Measurements from ENCODE around the gene PEPD.

DNA sequence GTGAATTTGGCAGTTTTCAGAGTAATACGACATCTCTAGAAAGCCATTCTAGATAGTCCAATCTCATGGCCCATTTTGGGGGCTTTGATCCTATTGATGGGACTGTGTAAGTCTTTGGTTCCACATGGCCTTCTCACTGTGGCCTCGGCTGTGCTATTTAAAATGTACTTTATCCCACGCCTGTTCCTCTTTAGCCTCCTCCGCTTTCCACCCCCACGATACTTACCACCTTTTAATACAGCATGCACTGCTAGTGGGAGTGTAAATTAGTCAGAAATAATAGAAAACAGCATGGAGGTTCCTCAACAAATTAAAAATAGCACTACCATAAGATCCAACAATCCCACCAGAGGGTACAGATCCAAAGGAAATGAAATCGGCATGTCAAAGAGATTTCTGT, 176.4 kb downstream of the PEPD start:
- TF ChIP-seq, protein P1, sequence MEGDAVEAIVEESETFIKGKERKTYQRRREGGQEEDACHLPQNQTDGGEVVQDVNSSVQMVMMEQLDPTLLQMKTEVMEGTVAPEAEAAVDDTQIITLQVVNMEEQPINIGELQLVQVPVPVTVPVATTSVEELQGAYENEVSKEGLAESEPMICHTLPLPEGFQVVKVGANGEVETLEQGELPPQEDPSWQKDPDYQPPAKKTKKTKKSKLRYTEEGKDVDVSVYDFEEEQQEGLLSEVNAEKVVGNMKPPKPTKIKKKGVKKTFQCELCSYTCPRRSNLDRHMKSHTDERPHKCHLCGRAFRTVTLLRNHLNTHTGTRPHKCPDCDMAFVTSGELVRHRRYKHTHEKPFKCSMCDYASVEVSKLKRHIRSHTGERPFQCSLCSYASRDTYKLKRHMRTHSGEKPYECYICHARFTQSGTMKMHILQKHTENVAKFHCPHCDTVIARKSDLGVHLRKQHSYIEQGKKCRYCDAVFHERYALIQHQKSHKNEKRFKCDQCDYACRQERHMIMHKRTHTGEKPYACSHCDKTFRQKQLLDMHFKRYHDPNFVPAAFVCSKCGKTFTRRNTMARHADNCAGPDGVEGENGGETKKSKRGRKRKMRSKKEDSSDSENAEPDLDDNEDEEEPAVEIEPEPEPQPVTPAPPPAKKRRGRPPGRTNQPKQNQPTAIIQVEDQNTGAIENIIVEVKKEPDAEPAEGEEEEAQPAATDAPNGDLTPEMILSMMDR (IDR thresholded peaks at IDR 0.05; ENCODE audit: low read length), result no peak
- TF ChIP-seq EZH2 (optimal IDR thresholded peaks at IDR 0.05; ENCODE audit: low read depth, low read length) (no peak), EZH2phosphoT487 (IDR thresholded peaks at IDR 0.05; ENCODE audit: low read length) (no peak)
